ENCODE measurements around the gene ARHGAP15. TPM values are rescaled to one million over a fixed set of nuclear protein-coding genes. Genes with fewer than 3 reads are reported as not detected.

The ARHGAP15 gene
- total RNA-seq, 4 donors from 2014 or later, result 1.7 to 16.8 (median 3.7) TPM

DNA sequence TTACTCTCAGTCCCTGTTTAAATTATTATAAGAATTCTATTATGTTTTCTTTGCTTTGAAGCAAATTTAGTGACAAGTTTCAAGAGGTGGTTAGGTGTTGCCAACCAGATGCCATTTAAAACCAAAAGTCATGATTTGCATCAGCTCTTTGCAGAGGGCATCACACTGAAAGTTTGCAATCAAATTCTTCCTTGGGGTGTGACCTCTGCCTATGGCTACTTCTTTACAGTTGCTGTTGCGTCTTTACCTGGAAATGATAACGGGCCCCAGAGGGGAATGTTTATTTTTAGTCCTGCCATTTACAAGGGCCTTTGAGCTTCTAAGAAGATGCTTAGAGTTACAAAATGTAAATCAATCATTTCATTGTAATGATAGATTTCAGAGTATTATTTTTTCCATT lies 561.0 kb downstream of the ARHGAP15 start:
- 50 to 73% methylated on average over 2 of the region's 2 CpGs for WGBS, 2 donors
- H3K36me3 ChIP-seq, result no peaks in the 10 kb centered on the region
- DNase-seq, result no peak
- no peaks in the 10 kb centered on the region for H3K27me3 ChIP-seq
- TF ChIP-seq, protein P1, sequence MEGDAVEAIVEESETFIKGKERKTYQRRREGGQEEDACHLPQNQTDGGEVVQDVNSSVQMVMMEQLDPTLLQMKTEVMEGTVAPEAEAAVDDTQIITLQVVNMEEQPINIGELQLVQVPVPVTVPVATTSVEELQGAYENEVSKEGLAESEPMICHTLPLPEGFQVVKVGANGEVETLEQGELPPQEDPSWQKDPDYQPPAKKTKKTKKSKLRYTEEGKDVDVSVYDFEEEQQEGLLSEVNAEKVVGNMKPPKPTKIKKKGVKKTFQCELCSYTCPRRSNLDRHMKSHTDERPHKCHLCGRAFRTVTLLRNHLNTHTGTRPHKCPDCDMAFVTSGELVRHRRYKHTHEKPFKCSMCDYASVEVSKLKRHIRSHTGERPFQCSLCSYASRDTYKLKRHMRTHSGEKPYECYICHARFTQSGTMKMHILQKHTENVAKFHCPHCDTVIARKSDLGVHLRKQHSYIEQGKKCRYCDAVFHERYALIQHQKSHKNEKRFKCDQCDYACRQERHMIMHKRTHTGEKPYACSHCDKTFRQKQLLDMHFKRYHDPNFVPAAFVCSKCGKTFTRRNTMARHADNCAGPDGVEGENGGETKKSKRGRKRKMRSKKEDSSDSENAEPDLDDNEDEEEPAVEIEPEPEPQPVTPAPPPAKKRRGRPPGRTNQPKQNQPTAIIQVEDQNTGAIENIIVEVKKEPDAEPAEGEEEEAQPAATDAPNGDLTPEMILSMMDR (IDR thresholded peaks at IDR 0.05), result no peak
- TF ChIP-seq POLR2A (IDR thresholded peaks at IDR 0.05), result no peak
- H3K4me3 ChIP-seq, result no peak overlapping the region
- H3K9me3 ChIP-seq, result no peaks in the 10 kb centered on the region
- no peak overlapping the region for H3K27ac ChIP-seq
- intact Hi-C loops (cut with DNase I), result no loop called here
- peaks cover 0 to 3% (median 0%) of the 10 kb centered on the region in 3 donors for H3K4me1 ChIP-seq

DNA sequence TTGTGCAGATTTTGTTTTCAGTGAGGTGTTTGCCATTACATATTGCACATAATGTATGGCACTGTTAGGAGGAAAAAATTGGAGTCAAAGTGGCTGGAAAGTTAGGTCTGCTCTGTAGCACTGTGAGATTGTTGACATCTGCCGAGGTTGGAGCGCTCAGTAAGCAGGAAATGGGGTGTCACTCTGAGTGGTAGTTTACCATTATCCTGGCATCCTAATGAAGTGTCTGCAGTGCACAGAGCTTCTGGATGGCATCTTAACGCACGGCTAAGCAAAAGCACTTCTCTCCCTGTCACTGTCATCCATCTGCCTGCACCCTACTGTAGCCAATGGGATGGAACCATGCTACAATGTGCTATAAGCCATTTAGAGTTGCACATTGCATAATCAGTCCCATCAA lies 561.9 kb downstream of the ARHGAP15 start:
- Histone ChIP-seq H3K4me1 (no peaks in the 10 kb centered on the region), H3K9me3 (no peaks in the 10 kb centered on the region), H3K36me3 (no peaks in the 10 kb centered on the region), H3K27ac (no peak overlapping the region), H3K4me3 (no peak overlapping the region), H3K27me3 (no peaks in the 10 kb centered on the region)
- WGBS, 2 donors, result 88 to 90% methylated on average over 4 of the region's 4 CpGs
- no peak for DNase-seq
- intact Hi-C loops (cut with DNase I), result no loop called here
- no peak for TF ChIP-seq POLR2A (IDR thresholded peaks at IDR 0.05)
- TF ChIP-seq, protein P1 (IDR thresholded peaks at IDR 0.05), result no peak

DNA sequence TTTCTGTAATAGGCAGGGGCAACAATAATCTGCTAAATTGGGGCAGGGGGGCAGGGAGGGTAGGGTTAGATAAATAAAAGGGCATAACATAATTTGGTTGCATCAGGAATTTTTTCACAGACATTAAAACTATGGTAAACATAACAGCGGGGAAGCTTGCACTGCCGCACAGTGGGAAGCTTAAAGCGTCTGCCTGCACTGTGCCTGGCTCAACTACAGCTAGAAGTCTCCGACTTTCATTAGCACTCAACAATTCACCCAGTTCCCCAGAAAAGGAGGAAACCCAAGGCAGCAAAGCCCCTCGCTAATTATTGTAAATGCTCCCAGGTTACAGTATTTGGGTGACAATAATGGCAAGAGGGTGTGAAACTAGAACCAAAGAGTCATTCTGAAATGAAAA lies 562.9 kb downstream of the ARHGAP15 start:
- H3K4me3 ChIP-seq, result no peak overlapping the region
- H3K9me3 ChIP-seq, result no peaks in the 10 kb centered on the region
- no peak for DNase-seq
- H3K36me3 ChIP-seq, result no peaks in the 10 kb centered on the region
- intact Hi-C loops (cut with DNase I), result no loop called here
- no peak overlapping the region for H3K27ac ChIP-seq
- 80 to 82% methylated on average over 5 of the region's 5 CpGs for WGBS, 2 donors
- TF ChIP-seq POLR2A (IDR thresholded peaks at IDR 0.05), result no peak
- TF ChIP-seq, protein P1 (IDR thresholded peaks at IDR 0.05), result no peak
- no peaks in the 10 kb centered on the region for H3K27me3 ChIP-seq
- H3K4me1 ChIP-seq, result no peaks in the 10 kb centered on the region

DNA sequence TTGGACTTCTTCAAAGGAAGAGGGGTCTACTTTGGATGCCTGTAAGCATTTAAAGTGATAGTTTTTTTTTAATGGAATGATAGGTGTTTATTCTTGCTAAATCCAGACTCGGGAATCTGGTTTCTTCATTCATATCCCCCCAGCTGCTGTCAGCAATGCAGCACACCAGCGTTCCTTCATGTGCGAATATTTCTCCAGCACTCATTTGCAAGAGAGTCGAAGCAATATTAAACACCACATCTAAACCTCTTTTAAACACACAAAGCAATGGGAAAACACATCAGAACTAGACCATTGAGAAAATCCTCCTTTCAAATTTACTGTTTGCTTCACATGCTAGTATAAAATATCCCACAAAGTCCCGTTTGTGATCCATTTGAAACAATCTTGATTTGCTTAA lies 563.7 kb downstream of the ARHGAP15 start:
- intact Hi-C loops (cut with DNase I), result no loop called here
- H3K27me3 ChIP-seq, result no peaks in the 10 kb centered on the region
- H3K4me1 ChIP-seq, result no peaks in the 10 kb centered on the region
- no peak overlapping the region for H3K4me3 ChIP-seq
- H3K27ac ChIP-seq, result no peak overlapping the region
- DNase-seq, result no peak
- 59 to 65% methylated on average over 5 of the region's 5 CpGs for WGBS, 2 donors
- no peaks in the 10 kb centered on the region for H3K9me3 ChIP-seq
- H3K36me3 ChIP-seq, result no peaks in the 10 kb centered on the region
- no peak for TF ChIP-seq POLR2A (IDR thresholded peaks at IDR 0.05)
- TF ChIP-seq, protein P1 (IDR thresholded peaks at IDR 0.05), result no peak

DNA sequence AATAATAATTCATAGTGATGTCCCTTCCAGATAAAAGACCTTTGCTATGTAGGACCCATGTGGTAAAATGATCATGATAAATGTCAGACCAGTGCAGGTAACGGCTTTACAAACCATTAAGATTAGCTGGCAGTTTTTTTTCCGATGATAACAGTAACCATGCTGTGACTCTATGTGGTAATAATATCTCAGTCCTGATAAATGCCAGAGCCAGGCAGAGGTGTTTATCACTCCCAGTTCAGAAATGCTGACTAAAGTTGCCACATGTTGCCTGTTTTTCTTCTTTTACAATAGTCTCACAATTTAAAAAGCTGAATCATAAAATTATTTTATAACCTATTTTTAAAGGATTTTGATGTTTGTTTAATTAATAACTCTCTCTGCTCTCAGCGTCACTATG lies 565.1 kb downstream of the ARHGAP15 start:
- DNase-seq, result no peak
- H3K4me1 ChIP-seq, result no peaks in the 10 kb centered on the region
- no peak overlapping the region for H3K4me3 ChIP-seq
- H3K27me3 ChIP-seq, result no peaks in the 10 kb centered on the region
- 83 to 87% methylated on average over 3 of the region's 3 CpGs for WGBS, 2 donors
- no peaks in the 10 kb centered on the region for H3K9me3 ChIP-seq
- intact Hi-C loops (cut with DNase I), result no loop called here
- no peaks in the 10 kb centered on the region for H3K36me3 ChIP-seq
- TF ChIP-seq POLR2A (IDR thresholded peaks at IDR 0.05), result no peak
- TF ChIP-seq, protein P1 (IDR thresholded peaks at IDR 0.05), result no peak
- H3K27ac ChIP-seq, result no peak overlapping the region

Measured in esophagus squamous epithelium (tissue), 5 donors.